Measurements from ENCODE around the gene SH3GL2.

DNA sequence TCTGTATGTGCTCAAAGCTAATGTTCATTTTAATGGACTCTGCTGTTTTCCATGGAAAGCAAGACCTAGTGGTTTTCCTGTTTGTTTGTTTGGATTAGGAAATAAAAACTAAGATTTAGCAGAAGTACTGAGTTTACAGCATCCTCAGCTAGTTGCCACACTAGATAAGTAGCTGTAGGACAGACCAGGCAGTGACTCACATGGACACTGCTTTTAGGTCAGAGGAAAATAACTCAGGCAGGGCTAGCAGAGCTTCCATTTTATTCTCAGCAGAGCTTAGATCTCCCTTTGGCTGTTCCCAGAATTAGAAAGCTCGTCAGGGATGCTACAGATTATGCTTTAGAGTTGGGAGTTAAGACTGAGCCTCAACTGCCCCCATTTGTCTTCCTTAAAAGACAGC is 204.4 kb downstream of the SH3GL2 start:
- TF ChIP-seq EP300 (IDR thresholded peaks at IDR 0.05) = no peak
- TF ChIP-seq POLR2A (IDR thresholded peaks at IDR 0.05) = no peak
